DMS79 treated with DMSO at 0.1 percent for 48 hours (cell line): ENCODE results near the gene CDHR4.
"Not testable (repeated sequence)": the region's sequence is repeated elsewhere in the genome, so short reads cannot be mapped to it uniquely, and the experiment has no call there.

Experiments
- DNase-seq: peaks from one replicate; lab custom pipeline; 2025; lab: John Stamatoyannopoulos, UW

CDHR4 gene

GRCh38 chr3:49803465-49804140, 3.9 kb upstream of the CDHR4 start:
- peak; percentile 18 for DNase-seq

GRCh38 chr3:49802719-49803464, 3.2 kb upstream of the CDHR4 start, which contains the start of gene INKA1:
TSS of gene INKA1 (plus strand) at chr3:49803261. CDS start at chr3:49803393, 132 bp downstream.
- DNase-seq, result peak; percentile 49

- DNase-seq, result no peak
Observed at GRCh38 chr3:49801160-49801559, 1.5 kb upstream of the CDHR4 start.

GRCh38 chr3:49799105-49799504, 568 bp downstream of the CDHR4 start:
- DNase-seq, result no peak

- DNase-seq, result no peak
Observed at GRCh38 chr3:49794926-49795905, 4.5 kb downstream of the CDHR4 start.

- DNase-seq, result no peak
Observed at GRCh38 chr3:49794431-49794830, 5.2 kb downstream of the CDHR4 start.

- no peak for DNase-seq
Observed at GRCh38 chr3:49793486-49794085, 6.1 kb downstream of the CDHR4 start.

GRCh38 chr3:49792371-49793150, 7.1 kb downstream of the CDHR4 start:
- no peak for DNase-seq

GRCh38 chr3:49791571-49791970, 8.1 kb downstream of the CDHR4 start:
- DNase-seq, result no peak

GRCh38 chr3:49790626-49791411, 8.9 kb downstream of the CDHR4 start:
- no peak for DNase-seq

- DNase-seq, result no peak
Observed at GRCh38 chr3:49788056-49788455, 11.6 kb downstream of the CDHR4 start.

GRCh38 chr3:49787536-49787935, 12.1 kb downstream of the CDHR4 start:
- DNase-seq, result no peak

- DNase-seq, result no peak
Observed at GRCh38 chr3:49787182-49787464, 12.6 kb downstream of the CDHR4 start.

- DNase-seq, result peak; percentile 90
Observed at GRCh38 chr3:49786357-49787181, 13.1 kb downstream of the CDHR4 start, which contains the start of gene IP6K1. TSS of gene IP6K1 (minus strand) at chr3:49786542. CDS start at chr3:49748040, 38,502 bp downstream.

GRCh38 chr3:49785565-49786356, 13.9 kb downstream of the CDHR4 start:
- no peak for DNase-seq

GRCh38 chr3:49782277-49782676, 17.4 kb downstream of the CDHR4 start:
- not testable (repeated sequence) for DNase-seq

- DNase-seq, result no peak
Observed at GRCh38 chr3:49781415-49782199, 18.1 kb downstream of the CDHR4 start.

- not testable (repeated sequence) for DNase-seq
Observed at GRCh38 chr3:49780975-49781365, 18.7 kb downstream of the CDHR4 start.
